ENCODE measurements around the gene RPL31. TPM values are rescaled to one million over a fixed set of nuclear protein-coding genes. Genes with fewer than 3 reads are reported as not detected.

RPL31 gene
- total RNA-seq, 4 donors from 2014 or later = 258 to 1,056 (median 762) TPM

DNA sequence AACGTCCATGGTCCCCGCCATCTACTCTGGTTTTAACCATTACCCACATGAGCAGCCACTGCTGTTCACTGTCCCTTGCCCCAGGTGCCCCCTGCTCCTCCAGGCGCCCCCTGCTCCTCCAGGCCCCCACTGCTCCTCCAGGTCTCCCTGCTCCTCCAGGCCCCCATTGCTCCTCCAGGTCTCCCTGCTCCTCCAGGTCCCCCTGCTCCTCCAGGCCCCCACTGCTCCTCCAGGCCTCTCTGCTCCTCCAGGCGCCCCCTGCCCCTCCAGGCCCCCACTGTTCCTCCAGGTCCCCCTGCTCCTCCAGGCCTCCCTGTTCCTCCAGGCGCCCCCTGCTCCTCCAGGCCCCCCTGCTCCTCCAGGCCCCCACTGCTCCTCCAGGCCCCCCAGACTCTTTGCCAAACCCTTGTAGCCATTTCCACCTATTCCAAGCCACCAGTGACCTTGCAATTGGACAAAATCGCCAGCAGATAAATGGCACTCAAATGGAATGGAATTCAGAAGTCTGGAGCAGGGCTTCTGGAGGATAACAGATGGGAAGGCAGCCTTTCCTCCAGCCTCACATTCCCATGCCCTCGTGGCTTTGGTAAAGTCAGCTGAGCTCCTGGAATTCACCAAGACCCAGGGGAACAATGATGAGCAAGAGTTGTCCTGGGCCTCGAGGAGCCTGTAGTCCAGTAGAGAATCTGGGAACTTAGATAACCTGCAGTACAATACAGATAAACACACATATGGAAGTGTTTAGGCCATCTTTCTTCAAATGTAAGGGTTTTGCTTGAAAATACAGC, 13.3 kb upstream of the RPL31 start:
- no peak overlapping the region for H3K27ac ChIP-seq
- 67 to 78% methylated on average over 1 to 7 of the region's 8 CpGs for WGBS, 2 donors (ENCODE audit: low coverage in 1 of 2)
- no peak for TF ChIP-seq POLR2A (IDR thresholded peaks at IDR 0.05)
- TF ChIP-seq, protein P1, sequence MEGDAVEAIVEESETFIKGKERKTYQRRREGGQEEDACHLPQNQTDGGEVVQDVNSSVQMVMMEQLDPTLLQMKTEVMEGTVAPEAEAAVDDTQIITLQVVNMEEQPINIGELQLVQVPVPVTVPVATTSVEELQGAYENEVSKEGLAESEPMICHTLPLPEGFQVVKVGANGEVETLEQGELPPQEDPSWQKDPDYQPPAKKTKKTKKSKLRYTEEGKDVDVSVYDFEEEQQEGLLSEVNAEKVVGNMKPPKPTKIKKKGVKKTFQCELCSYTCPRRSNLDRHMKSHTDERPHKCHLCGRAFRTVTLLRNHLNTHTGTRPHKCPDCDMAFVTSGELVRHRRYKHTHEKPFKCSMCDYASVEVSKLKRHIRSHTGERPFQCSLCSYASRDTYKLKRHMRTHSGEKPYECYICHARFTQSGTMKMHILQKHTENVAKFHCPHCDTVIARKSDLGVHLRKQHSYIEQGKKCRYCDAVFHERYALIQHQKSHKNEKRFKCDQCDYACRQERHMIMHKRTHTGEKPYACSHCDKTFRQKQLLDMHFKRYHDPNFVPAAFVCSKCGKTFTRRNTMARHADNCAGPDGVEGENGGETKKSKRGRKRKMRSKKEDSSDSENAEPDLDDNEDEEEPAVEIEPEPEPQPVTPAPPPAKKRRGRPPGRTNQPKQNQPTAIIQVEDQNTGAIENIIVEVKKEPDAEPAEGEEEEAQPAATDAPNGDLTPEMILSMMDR (IDR thresholded peaks at IDR 0.05) = no peak
- TF ChIP-seq EP300 (IDR thresholded peaks at IDR 0.05; ENCODE audit: low read depth) = no peak
- no peak for TF ChIP-seq POLR2AphosphoS5 (IDR thresholded peaks at IDR 0.05)
- no peak for DNase-seq
- in situ Hi-C loops (cut with MboI; ENCODE audit: low pct_ligation_motif_present in 1 of 4, low pct_unique_long_range_greater_than_20kb in 1 of 4, low sequenced_read_pairs in 3 of 4) = loop anchor here in 3 of 4 donors (10.0 to 25.0 kb wide), 4 partner anchors 254 to 384 kb away; no protein-coding TSS in a partner anchor
- H3K27me3 ChIP-seq = no peaks in the 10 kb centered on the region
- H3K36me3 ChIP-seq = no peaks in the 10 kb centered on the region
- no peak overlapping the region for H3K4me3 ChIP-seq
- intact Hi-C loops (cut with DNase I; ENCODE audit: low total_unique reads) = loop anchor here (5.0 kb wide), 1 partner anchor 382 kb away; no protein-coding TSS in a partner anchor
- H3K4me1 ChIP-seq = no peaks in the 10 kb centered on the region
- no peaks in the 10 kb centered on the region for H3K9me3 ChIP-seq

DNA sequence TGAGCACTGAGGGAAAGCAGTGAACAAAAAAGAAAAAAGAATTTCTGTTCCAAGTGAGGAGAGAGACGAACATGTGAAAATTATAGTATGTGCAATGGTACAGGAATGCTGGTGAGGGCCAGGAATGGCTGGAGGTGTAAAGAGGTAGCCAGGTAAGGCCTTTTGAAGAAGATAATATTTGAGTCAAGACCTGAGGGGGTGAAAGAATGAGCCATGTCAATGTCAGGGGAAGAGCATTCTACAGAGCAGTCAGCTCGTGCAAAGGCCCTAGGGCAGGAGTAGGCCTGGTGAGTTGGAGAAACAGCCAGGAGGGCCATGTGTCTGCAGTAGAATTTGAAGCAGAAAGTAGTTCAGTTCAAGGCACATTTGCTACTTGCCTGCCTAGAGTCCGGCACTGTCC, 12.4 kb upstream of the RPL31 start:
- TF ChIP-seq EP300 (IDR thresholded peaks at IDR 0.05; ENCODE audit: low read depth) = no peak
- TF ChIP-seq POLR2A (IDR thresholded peaks at IDR 0.05) = no peak
- TF ChIP-seq, protein P1 (IDR thresholded peaks at IDR 0.05) = no peak
- TF ChIP-seq POLR2AphosphoS5 (IDR thresholded peaks at IDR 0.05) = no peak
- no peak for DNase-seq
- H3K9me3 ChIP-seq = no peaks in the 10 kb centered on the region
- peaks cover 0 to 4% (median 2%) of the 10 kb centered on the region in 4 donors for H3K36me3 ChIP-seq
- 96 to 100% methylated on average over 2 to 3 of the region's 3 CpGs for WGBS, 2 donors (ENCODE audit: low coverage in 1 of 2)
- no peaks in the 10 kb centered on the region for H3K27me3 ChIP-seq
- H3K4me3 ChIP-seq = no peak overlapping the region
- H3K27ac ChIP-seq = no peak overlapping the region
- H3K4me1 ChIP-seq = no peaks in the 10 kb centered on the region
- in situ Hi-C loops (cut with MboI; ENCODE audit: low pct_ligation_motif_present in 1 of 4, low pct_unique_long_range_greater_than_20kb in 1 of 4, low sequenced_read_pairs in 3 of 4) = loop anchor here (10.0 to 25.0 kb wide), 4 partner anchors 255 to 385 kb away; no protein-coding TSS in a partner anchor
- intact Hi-C loops (cut with DNase I; ENCODE audit: low total_unique reads) = loop anchor here (5.0 kb wide), 1 partner anchor 382 kb away; no protein-coding TSS in a partner anchor

DNA sequence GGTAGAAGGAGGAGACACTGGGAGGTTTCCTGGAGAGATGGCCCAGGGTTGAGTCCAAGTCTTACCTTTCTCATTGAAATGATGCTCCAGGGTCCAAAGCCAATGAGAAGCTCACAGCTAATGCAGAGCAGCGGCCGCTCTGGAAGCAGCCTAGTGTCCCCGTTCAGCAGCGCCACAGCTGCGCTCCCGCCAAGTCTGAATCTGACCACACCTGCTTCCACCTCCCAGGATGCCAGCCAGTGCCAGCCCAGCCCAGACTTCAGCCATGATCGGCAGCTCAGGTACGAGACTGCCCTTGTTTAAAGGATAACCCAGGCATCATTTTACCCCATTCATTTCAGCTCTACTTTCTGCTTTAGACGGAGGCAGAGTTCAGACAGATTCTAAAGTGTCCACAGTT, 11.9 kb upstream of the RPL31 start:
- Histone ChIP-seq H3K27me3 (no peaks in the 10 kb centered on the region), H3K36me3 (peaks cover 0 to 4% (median 2%) of the 10 kb centered on the region in 4 donors), H3K27ac (no peak overlapping the region), H3K4me3 (no peak overlapping the region), H3K9me3 (no peaks in the 10 kb centered on the region), H3K4me1 (no peaks in the 10 kb centered on the region)
- intact Hi-C loops (cut with DNase I; ENCODE audit: low total_unique reads) = no loop called here
- no peak for DNase-seq
- in situ Hi-C loops (cut with MboI; ENCODE audit: low pct_ligation_motif_present in 1 of 4, low pct_unique_long_range_greater_than_20kb in 1 of 4, low sequenced_read_pairs in 3 of 4) = loop anchor here in 2 of 4 donors (10.0 to 25.0 kb wide), 2 partner anchors 378 to 385 kb away; no protein-coding TSS in a partner anchor
- 90 to 94% methylated on average over 2 to 9 of the region's 9 CpGs for WGBS, 2 donors (ENCODE audit: low coverage in 1 of 2)
- no peak for TF ChIP-seq POLR2AphosphoS5 (IDR thresholded peaks at IDR 0.05)
- no peak for TF ChIP-seq POLR2A (IDR thresholded peaks at IDR 0.05)
- TF ChIP-seq EP300 (IDR thresholded peaks at IDR 0.05; ENCODE audit: low read depth) = no peak
- TF ChIP-seq, protein P1 (IDR thresholded peaks at IDR 0.05) = no peak

DNA sequence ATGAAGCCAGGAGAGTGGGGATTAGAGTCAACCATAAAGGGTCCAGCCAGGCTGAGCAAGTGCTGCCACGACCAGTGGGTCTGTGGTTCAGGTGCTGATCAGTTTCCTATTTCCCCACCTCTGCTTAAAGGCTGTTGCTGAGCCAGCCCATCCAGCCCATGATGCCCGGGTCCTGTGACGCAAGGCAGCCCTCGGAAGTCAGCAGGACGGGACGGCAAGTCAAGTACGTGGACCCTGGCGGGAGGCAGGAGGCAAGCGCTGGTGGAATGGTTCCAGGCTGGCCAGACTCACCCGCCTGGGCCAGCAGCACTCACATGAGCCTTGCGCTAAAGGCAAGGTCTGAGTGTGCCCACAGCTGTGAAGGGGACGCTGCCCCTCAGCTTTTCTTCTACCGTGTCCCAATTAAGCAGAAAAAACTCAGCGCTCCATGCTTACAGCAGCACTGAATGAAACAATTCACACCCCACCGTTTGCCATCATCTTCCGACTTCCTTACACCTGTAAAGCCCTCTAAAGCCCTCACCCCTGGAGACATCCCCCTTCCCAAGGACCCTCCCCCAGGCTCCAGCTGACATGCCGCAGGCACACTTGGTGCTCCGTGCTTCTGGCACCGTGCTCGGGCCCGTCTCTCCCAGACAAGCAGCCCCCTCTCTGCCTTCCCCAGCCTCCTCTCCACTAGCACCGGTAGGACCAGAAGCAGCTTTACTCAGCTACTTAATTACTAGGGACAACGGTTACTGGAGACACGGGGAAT, 11.3 kb upstream of the RPL31 start:
- Histone ChIP-seq H3K36me3 (peaks cover 0 to 4% (median 2%) of the 10 kb centered on the region in 4 donors), H3K27ac (no peak overlapping the region), H3K9me3 (no peaks in the 10 kb centered on the region), H3K4me1 (no peaks in the 10 kb centered on the region), H3K4me3 (no peak overlapping the region), H3K27me3 (no peaks in the 10 kb centered on the region)
- intact Hi-C loops (cut with DNase I; ENCODE audit: low total_unique reads) = no loop called here
- WGBS, 2 donors (ENCODE audit: low coverage in 1 of 2) = 83 to 86% methylated on average over 3 to 24 of the region's 24 CpGs
- no peak for TF ChIP-seq POLR2A (IDR thresholded peaks at IDR 0.05)
- TF ChIP-seq, protein P1 (IDR thresholded peaks at IDR 0.05) = no peak
- no peak for TF ChIP-seq POLR2AphosphoS5 (IDR thresholded peaks at IDR 0.05)
- TF ChIP-seq EP300 (IDR thresholded peaks at IDR 0.05; ENCODE audit: low read depth) = no peak
- in situ Hi-C loops (cut with MboI; ENCODE audit: low pct_ligation_motif_present in 1 of 4, low pct_unique_long_range_greater_than_20kb in 1 of 4, low sequenced_read_pairs in 3 of 4) = loop anchor here in 2 of 4 donors (10.0 to 25.0 kb wide), 2 partner anchors 379 to 386 kb away; no protein-coding TSS in a partner anchor
- no peak for DNase-seq

All from transverse colon (tissue), 4 donors.